ENCODE results near the gene NRIP2. TPM values are rescaled to one million over a fixed set of nuclear protein-coding genes. Genes with fewer than 3 reads are reported as not detected.

Gene NRIP2
- total RNA-seq, 4 donors from 2014 or later: 6.6 to 33.1 (median 28.8) TPM

DNA sequence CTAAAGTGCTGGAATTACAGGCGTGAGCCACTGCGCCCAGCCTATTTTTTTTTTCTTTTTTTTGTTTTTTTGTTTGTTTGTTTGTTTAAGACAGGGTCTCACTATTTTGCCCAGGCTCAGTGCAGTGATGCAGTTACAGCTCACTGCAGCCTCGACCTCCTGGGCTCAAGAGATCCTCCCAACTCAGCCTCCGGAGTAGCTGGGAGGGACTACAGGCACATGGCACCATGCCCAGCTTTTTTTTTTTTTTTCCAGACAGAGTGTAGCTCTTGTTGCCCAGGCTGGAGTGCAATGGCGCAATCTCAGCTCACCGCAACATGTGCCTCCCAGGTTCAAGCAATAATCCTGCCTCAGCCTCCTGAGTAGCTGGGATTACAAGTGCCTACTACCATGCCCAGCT, 28.1 kb downstream of the NRIP2 start:
- DNase-seq (ENCODE audit: low spot score in 2 of 2): no peak
- no peak for TF ChIP-seq EP300 (IDR thresholded peaks at IDR 0.05)
- TF ChIP-seq, protein P1, sequence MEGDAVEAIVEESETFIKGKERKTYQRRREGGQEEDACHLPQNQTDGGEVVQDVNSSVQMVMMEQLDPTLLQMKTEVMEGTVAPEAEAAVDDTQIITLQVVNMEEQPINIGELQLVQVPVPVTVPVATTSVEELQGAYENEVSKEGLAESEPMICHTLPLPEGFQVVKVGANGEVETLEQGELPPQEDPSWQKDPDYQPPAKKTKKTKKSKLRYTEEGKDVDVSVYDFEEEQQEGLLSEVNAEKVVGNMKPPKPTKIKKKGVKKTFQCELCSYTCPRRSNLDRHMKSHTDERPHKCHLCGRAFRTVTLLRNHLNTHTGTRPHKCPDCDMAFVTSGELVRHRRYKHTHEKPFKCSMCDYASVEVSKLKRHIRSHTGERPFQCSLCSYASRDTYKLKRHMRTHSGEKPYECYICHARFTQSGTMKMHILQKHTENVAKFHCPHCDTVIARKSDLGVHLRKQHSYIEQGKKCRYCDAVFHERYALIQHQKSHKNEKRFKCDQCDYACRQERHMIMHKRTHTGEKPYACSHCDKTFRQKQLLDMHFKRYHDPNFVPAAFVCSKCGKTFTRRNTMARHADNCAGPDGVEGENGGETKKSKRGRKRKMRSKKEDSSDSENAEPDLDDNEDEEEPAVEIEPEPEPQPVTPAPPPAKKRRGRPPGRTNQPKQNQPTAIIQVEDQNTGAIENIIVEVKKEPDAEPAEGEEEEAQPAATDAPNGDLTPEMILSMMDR (IDR thresholded peaks at IDR 0.05): no peak
- no peak for TF ChIP-seq POLR2A (IDR thresholded peaks at IDR 0.05)
- H3K27ac ChIP-seq: no peak overlapping the region
- 85 to 90% methylated on average over 6 of the region's 6 CpGs for WGBS, 2 donors
- H3K4me3 ChIP-seq: no peak overlapping the region
- H3K4me1 ChIP-seq: peaks cover 0 to 20% (median 4%) of the 10 kb centered on the region in 4 donors
- no peaks in the 10 kb centered on the region for H3K9me3 ChIP-seq
- no peaks in the 10 kb centered on the region for H3K27me3 ChIP-seq
- peaks cover 0 to 49% (median 11%) of the 10 kb centered on the region in 3 donors for H3K36me3 ChIP-seq

DNA sequence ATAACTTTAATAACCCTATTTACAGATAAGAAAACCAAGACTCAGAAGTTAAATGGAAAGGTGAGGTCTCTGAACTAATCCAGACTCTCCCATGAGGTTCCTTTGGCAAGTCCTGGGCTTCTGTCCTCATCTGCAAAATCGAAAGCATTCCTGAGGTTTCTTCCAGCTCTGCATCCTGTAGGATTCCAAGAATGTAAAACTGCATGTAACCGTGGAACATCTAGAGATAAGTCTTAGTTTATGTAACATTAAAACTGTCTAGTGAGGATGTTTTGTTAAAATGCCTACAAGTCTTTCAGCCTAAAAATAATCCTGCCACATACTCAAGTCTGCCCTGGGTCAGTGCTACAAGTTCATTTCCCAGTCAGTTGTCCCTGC, 29.7 kb downstream of the NRIP2 start:
- peak overlapping the region in 1 of 4 donors; percentile 25 for H3K27ac ChIP-seq
- peaks cover 0 to 24% (median 4%) of the 10 kb centered on the region in 4 donors for H3K4me1 ChIP-seq
- no peaks in the 10 kb centered on the region for H3K27me3 ChIP-seq
- DNase-seq (ENCODE audit: low spot score in 2 of 2): no peak
- peaks cover 3 to 65% (median 22%) of the 10 kb centered on the region in 3 donors for H3K36me3 ChIP-seq
- no peak overlapping the region for H3K4me3 ChIP-seq
- TF ChIP-seq POLR2A (IDR thresholded peaks at IDR 0.05) (no peak), EP300 (IDR thresholded peaks at IDR 0.05) (no peak)
- TF ChIP-seq, protein P1 (IDR thresholded peaks at IDR 0.05): no peak
- no peaks in the 10 kb centered on the region for H3K9me3 ChIP-seq
- 31 to 54% methylated on average over 2 of the region's 2 CpGs for WGBS, 2 donors

- Histone ChIP-seq H3K4me3 (no peak overlapping the region), H3K36me3 (peaks cover 3 to 70% (median 28%) of the 10 kb centered on the region in 3 donors), H3K9me3 (no peaks in the 10 kb centered on the region), H3K27me3 (no peaks in the 10 kb centered on the region), H3K4me1 (peaks cover 0 to 27% (median 4%) of the 10 kb centered on the region in 4 donors), H3K27ac (peak overlapping the region in 2 of 4 donors; percentile 33 to 63)
- DNase-seq (ENCODE audit: low spot score in 2 of 2): peak in 1 of 2 donors; percentile 23
- WGBS, 2 donors: 38 to 41% methylated on average over 5 of the region's 5 CpGs
- TF ChIP-seq EP300 (IDR thresholded peaks at IDR 0.05) (no peak), POLR2A (IDR thresholded peaks at IDR 0.05) (no peak)
- TF ChIP-seq, protein P1 (IDR thresholded peaks at IDR 0.05): no peak
These were observed 30.3 kb downstream of the NRIP2 start for GRCh38 chr12:2804393-2805142.

- no peak for DNase-seq (ENCODE audit: low spot score in 2 of 2)
- no peaks in the 10 kb centered on the region for H3K9me3 ChIP-seq
- H3K4me3 ChIP-seq: no peak overlapping the region
- H3K36me3 ChIP-seq: peaks cover 3 to 78% (median 35%) of the 10 kb centered on the region in 3 donors
- H3K27ac ChIP-seq: peak overlapping the region in 2 of 4 donors; percentile 33 to 63
- peaks cover 0 to 35% (median 4%) of the 10 kb centered on the region in 4 donors for H3K4me1 ChIP-seq
- no peaks in the 10 kb centered on the region for H3K27me3 ChIP-seq
- 74 to 79% methylated on average over 7 of the region's 7 CpGs for WGBS, 2 donors
- TF ChIP-seq POLR2A (IDR thresholded peaks at IDR 0.05) (no peak), EP300 (IDR thresholded peaks at IDR 0.05) (no peak)
- TF ChIP-seq, protein P1 (IDR thresholded peaks at IDR 0.05): no peak
These were observed 31.0 kb downstream of the NRIP2 start for GRCh38 chr12:2803635-2804392.

All from tibial nerve (tissue), 4 donors.